GM23338 (cell line): ENCODE measurements around the gene HAT1.

Experiments used
- EZH2 ChIP-seq: fragments of 200-600 bp; sonication (generic); IDR thresholded peaks from one replicate; pipeline ENCODE4 v1.8.0; 2017; ENCODE audit warnings: antibody characterized with exemption, mild to moderate bottlenecking, low read depth; ENCODE audit not compliant: unreplicated experiment
- EZH2phosphoT487 ChIP-seq: fragments of 200-600 bp; sonication (generic); IDR thresholded peaks from one replicate; pipeline ENCODE4 v1.8.1; 2018; ENCODE audit warnings: antibody characterized with exemption; ENCODE audit not compliant: unreplicated experiment
- POLR2AphosphoS5 ChIP-seq: IDR thresholded peaks from 2 replicates; pipeline ENCODE4 v1.6.1; 2016; ENCODE audit warnings: antibody characterized with exemption, low read depth
- TF ChIP-seq, protein P1 (sequence below), 2 experiments: fragments of 200-600 bp in 1 of 2; sonication (generic) in 1 of 2; conservative IDR thresholded peaks; 2 replicates each; pipeline versions ENCODE4 v1.5.1 to v1.6.1; 2016 to 2017; ENCODE audit warnings: antibody characterized with exemption in 2 of 2, low read depth in 2 of 2, mild to moderate bottlenecking in 2 of 2, moderate library complexity in 1 of 2
- TF ChIP-seq, protein P2 (sequence below): IDR thresholded peaks from one replicate; pipeline ENCODE4 v1.6.1; 2018; ENCODE audit warnings: antibody characterized with exemption; ENCODE audit not compliant: unreplicated experiment

DNA sequence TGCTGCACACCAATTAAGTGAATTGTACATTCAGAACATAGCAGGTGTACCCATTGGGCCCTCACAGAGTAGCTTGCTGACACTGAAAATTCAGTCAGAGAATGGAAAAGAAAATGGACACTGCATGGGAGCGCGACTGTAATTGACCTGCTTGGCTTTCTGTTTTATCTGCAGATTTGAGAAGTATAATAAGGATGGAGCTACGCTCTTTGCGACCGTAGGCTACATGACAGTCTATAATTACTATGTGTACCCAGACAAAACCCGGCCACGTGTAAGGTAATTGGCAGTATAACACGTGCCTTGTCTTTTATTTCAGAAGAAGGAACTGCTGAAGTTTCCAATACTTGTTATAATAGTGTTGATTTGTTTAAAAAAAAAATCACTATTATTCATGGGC lies 44.0 kb downstream of the HAT1 start:
- TF ChIP-seq, protein P1, sequence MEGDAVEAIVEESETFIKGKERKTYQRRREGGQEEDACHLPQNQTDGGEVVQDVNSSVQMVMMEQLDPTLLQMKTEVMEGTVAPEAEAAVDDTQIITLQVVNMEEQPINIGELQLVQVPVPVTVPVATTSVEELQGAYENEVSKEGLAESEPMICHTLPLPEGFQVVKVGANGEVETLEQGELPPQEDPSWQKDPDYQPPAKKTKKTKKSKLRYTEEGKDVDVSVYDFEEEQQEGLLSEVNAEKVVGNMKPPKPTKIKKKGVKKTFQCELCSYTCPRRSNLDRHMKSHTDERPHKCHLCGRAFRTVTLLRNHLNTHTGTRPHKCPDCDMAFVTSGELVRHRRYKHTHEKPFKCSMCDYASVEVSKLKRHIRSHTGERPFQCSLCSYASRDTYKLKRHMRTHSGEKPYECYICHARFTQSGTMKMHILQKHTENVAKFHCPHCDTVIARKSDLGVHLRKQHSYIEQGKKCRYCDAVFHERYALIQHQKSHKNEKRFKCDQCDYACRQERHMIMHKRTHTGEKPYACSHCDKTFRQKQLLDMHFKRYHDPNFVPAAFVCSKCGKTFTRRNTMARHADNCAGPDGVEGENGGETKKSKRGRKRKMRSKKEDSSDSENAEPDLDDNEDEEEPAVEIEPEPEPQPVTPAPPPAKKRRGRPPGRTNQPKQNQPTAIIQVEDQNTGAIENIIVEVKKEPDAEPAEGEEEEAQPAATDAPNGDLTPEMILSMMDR (conservative IDR thresholded peaks at IDR 0.05; ENCODE audit: low read depth in 2 of 2) = no peak
- TF ChIP-seq, protein P2, sequence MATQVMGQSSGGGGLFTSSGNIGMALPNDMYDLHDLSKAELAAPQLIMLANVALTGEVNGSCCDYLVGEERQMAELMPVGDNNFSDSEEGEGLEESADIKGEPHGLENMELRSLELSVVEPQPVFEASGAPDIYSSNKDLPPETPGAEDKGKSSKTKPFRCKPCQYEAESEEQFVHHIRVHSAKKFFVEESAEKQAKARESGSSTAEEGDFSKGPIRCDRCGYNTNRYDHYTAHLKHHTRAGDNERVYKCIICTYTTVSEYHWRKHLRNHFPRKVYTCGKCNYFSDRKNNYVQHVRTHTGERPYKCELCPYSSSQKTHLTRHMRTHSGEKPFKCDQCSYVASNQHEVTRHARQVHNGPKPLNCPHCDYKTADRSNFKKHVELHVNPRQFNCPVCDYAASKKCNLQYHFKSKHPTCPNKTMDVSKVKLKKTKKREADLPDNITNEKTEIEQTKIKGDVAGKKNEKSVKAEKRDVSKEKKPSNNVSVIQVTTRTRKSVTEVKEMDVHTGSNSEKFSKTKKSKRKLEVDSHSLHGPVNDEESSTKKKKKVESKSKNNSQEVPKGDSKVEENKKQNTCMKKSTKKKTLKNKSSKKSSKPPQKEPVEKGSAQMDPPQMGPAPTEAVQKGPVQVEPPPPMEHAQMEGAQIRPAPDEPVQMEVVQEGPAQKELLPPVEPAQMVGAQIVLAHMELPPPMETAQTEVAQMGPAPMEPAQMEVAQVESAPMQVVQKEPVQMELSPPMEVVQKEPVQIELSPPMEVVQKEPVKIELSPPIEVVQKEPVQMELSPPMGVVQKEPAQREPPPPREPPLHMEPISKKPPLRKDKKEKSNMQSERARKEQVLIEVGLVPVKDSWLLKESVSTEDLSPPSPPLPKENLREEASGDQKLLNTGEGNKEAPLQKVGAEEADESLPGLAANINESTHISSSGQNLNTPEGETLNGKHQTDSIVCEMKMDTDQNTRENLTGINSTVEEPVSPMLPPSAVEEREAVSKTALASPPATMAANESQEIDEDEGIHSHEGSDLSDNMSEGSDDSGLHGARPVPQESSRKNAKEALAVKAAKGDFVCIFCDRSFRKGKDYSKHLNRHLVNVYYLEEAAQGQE = no peak
- no peak for TF ChIP-seq POLR2AphosphoS5
- no peak for TF ChIP-seq EZH2
- no peak for TF ChIP-seq EZH2phosphoT487
